NCI-H128 (cell line): ENCODE data around the gene LRTM1.

Experiments used
- DNase-seq: peaks from one replicate; lab custom pipeline; 2025; ENCODE audit not compliant: unreplicated experiment; lab: John Stamatoyannopoulos, UW

LRTM1 gene

GRCh38 chr3:54897028-54897711 is 30.7 kb downstream of the LRTM1 start:
- DNase-seq: no peak

GRCh38 chr3:54895613-54896012 is 32.2 kb downstream of the LRTM1 start:
- DNase-seq: no peak

GRCh38 chr3:54892168-54892567 is 35.7 kb downstream of the LRTM1 start:
- no peak for DNase-seq

- DNase-seq: no peak
Observed at GRCh38 chr3:54891540-54891897, 36.3 kb downstream of the LRTM1 start.

GRCh38 chr3:54889731-54890130 is 38.1 kb downstream of the LRTM1 start:
- DNase-seq: no peak

- no peak for DNase-seq
Observed at GRCh38 chr3:54888873-54889272, 39.0 kb downstream of the LRTM1 start.

GRCh38 chr3:54888162-54888561 is 39.7 kb downstream of the LRTM1 start:
- no peak for DNase-seq

- DNase-seq: no peak
Observed at GRCh38 chr3:54882129-54882833, 45.6 kb downstream of the LRTM1 start.

GRCh38 chr3:54878145-54878544 is 49.7 kb downstream of the LRTM1 start:
- no peak for DNase-seq

GRCh38 chr3:54877730-54878129 is 50.1 kb downstream of the LRTM1 start:
- DNase-seq: no peak

- DNase-seq: no peak
Observed at GRCh38 chr3:54876694-54877093, 51.2 kb downstream of the LRTM1 start.

- no peak for DNase-seq
Observed at GRCh38 chr3:54875596-54876268, 52.1 kb downstream of the LRTM1 start.

GRCh38 chr3:54874816-54875556 is 52.9 kb downstream of the LRTM1 start:
- DNase-seq: no peak

- DNase-seq: no peak
Observed at GRCh38 chr3:54873059-54874010, 54.5 kb downstream of the LRTM1 start.

- DNase-seq: no peak
Observed at GRCh38 chr3:54871867-54872266, 56.0 kb downstream of the LRTM1 start.

- no peak for DNase-seq
Observed at GRCh38 chr3:54870423-54870822, 57.4 kb downstream of the LRTM1 start.
